GM12874 (cell line): ENCODE data around the gene AGAP1.

ENCODE experiments used
- CTCF ChIP-seq: IDR thresholded peaks from 2 replicates; pipeline ENCODE4 v1.5.1; 2011; ENCODE audit warnings: low read depth, mild to moderate bottlenecking, control low read depth, low read length, moderate library complexity; ENCODE audit not compliant: insufficient read depth

The AGAP1 gene

GRCh38 chr2:236075802-236076201, 582.0 kb downstream of the AGAP1 start:
- TF ChIP-seq CTCF: no peak

- no peak for TF ChIP-seq CTCF
Measured at GRCh38 chr2:236078297-236079255, 584.7 kb downstream of the AGAP1 start.

GRCh38 chr2:236080412-236080811, 586.6 kb downstream of the AGAP1 start:
- no peak for TF ChIP-seq CTCF

GRCh38 chr2:236081171-236081570, 587.3 kb downstream of the AGAP1 start:
- no peak for TF ChIP-seq CTCF

GRCh38 chr2:236082061-236082460, 588.2 kb downstream of the AGAP1 start:
- no peak for TF ChIP-seq CTCF

- no peak for TF ChIP-seq CTCF
Measured at GRCh38 chr2:236083934-236084333, 590.1 kb downstream of the AGAP1 start.

GRCh38 chr2:236085211-236085610, 591.4 kb downstream of the AGAP1 start:
- TF ChIP-seq CTCF: no peak
